Liver (tissue), 9 donors: ENCODE measurements around the gene C3. TPM values are rescaled to one million over a fixed set of nuclear protein-coding genes. Genes with fewer than 3 reads are reported as not detected.
A peak's percentile ranks its signal among the peaks of the same experiment; 100 is the strongest.
"Not testable (repeated sequence)": the region's sequence is repeated elsewhere in the genome, so short reads cannot be mapped to it uniquely, and the experiment has no call there.

Experiments used
- DNase-seq: peaks from one replicate; pipeline ENCODE4 v3.0.0-alpha.2; 2017; ENCODE audit warnings: low spot score
- H3K27ac ChIP-seq, 2 donors: one replicate each; pipeline ENCODE4 v1.7.0; 2013; ENCODE audit warnings: inconsistent platforms in 2 of 2, low read length in 2 of 2, control low read depth in 1 of 2, low read depth in 1 of 2, mild to moderate bottlenecking in 1 of 2
- H3K27me3 ChIP-seq, 4 donors: one replicate each; pipeline versions ENCODE4 v1.6.1 to v1.7.0; 2013; ENCODE audit warnings: low read length in 3 of 4, inconsistent platforms in 1 of 4, mild to moderate bottlenecking in 1 of 4, moderate library complexity in 1 of 4; ENCODE audit not compliant: control insufficient read depth in 4 of 4, insufficient read depth in 4 of 4
- H3K36me3 ChIP-seq, 4 donors: one replicate each; pipeline versions ENCODE4 v1.6.1 to v1.7.0; 2013; ENCODE audit warnings: low read length in 3 of 4, mild to moderate bottlenecking in 3 of 4, low read depth in 1 of 4, moderate library complexity in 1 of 4; ENCODE audit not compliant: control insufficient read depth in 4 of 4, insufficient read depth in 3 of 4
- H3K4me1 ChIP-seq, 4 donors: one replicate each; pipeline versions ENCODE4 v1.6.1 to v1.7.0; 2013; ENCODE audit warnings: low read length in 3 of 4, mild to moderate bottlenecking in 3 of 4, moderate library complexity in 1 of 4; ENCODE audit not compliant: control insufficient read depth in 4 of 4, insufficient read depth in 4 of 4
- H3K4me3 ChIP-seq, 3 donors: one replicate each; pipeline versions ENCODE4 v1.6.1 to v1.7.0; 2013; ENCODE audit warnings: low read length in 3 of 3, control low read depth in 1 of 3, low read depth in 1 of 3, mild to moderate bottlenecking in 1 of 3
- H3K9ac ChIP-seq, 2 donors: one replicate each; pipeline ENCODE4 v1.7.0; 2013; ENCODE audit warnings: low read length in 2 of 2, mild to moderate bottlenecking in 2 of 2, moderate library complexity in 2 of 2, control low read depth in 1 of 2, low read depth in 1 of 2
- H3K9me3 ChIP-seq, 4 donors: one replicate each; pipeline versions ENCODE4 v1.6.1 to v1.7.0; 2013; ENCODE audit warnings: low read length in 3 of 4; ENCODE audit not compliant: control insufficient read depth in 4 of 4
- EGR1 ChIP-seq, 2 donors: IDR thresholded peaks; 2 replicates each; pipeline ENCODE4 v1.6.1; 2016 to 2018; ENCODE audit warnings: antibody characterized with exemption in 2 of 2, low read depth in 2 of 2
- HNF4A ChIP-seq, 2 donors: conservative IDR thresholded peaks; 2 replicates each; pipeline ENCODE4 v1.6.1; 2016; ENCODE audit warnings: antibody characterized with exemption in 2 of 2, mild to moderate bottlenecking in 2 of 2
- MAX ChIP-seq: IDR thresholded peaks from 2 replicates; pipeline ENCODE4 v1.6.1; 2016; ENCODE audit warnings: antibody characterized with exemption
- NR2F2 ChIP-seq: IDR thresholded peaks from 2 replicates; pipeline ENCODE4 v1.6.1; 2016; ENCODE audit warnings: antibody characterized with exemption
- RXRA ChIP-seq, 2 donors: IDR thresholded peaks; 2 replicates each; pipeline ENCODE4 v1.6.1; 2017 to 2018; ENCODE audit warnings: antibody characterized with exemption in 2 of 2, mild to moderate bottlenecking in 1 of 2
- WGBS: extraction: QIAGEN DNeasy Blood & Tissue Kit; methylation state at CpG from one replicate; pipeline ENCODE4 v1.1.7; 2013; 5-methylcytosine and 5-hydroxymethylcytosine counted together
- polyA plus RNA-seq, 2 donors: library from polyadenylated mRNA; stranded (reverse) in 1 of 2; unstranded in 1 of 2; fragments of 200-250 nt in 1 of 2; fragments of >200 nt in 1 of 2; fragmentation: Nextera tagmentation in 1 of 2; extraction: Ambion mirVana in 1 of 2; gene quantifications; one replicate each; pipeline versions ENCODE4 v1.2.1 to v1.2.3, GENCODE V29; 2013 to 2015
- total RNA-seq, 2 donors: library from RNA; depleted of rRNA; stranded (reverse); fragments of >200 nt; gene quantifications; one replicate each; pipeline ENCODE4 v1.2.3, GENCODE V29; 2014
- TF ChIP-seq, protein P1 (sequence below): IDR thresholded peaks from 2 replicates; pipeline ENCODE4 v1.6.1; 2016; ENCODE audit warnings: antibody characterized with exemption, mild to moderate bottlenecking
- TF ChIP-seq, protein P2 (sequence below): IDR thresholded peaks from 2 replicates; pipeline ENCODE4 v1.6.1; 2016; ENCODE audit warnings: antibody characterized with exemption
- donor health status: healthy.
- donor health status: healthy.
- donor health status: healthy.
- donor health status: healthy.
- donor health status: healthy.

Gene C3
- total and polyA plus RNA-seq, 4 donors: 4,543 to 9,349 (median 8,015) TPM

- TF ChIP-seq, protein P1, sequence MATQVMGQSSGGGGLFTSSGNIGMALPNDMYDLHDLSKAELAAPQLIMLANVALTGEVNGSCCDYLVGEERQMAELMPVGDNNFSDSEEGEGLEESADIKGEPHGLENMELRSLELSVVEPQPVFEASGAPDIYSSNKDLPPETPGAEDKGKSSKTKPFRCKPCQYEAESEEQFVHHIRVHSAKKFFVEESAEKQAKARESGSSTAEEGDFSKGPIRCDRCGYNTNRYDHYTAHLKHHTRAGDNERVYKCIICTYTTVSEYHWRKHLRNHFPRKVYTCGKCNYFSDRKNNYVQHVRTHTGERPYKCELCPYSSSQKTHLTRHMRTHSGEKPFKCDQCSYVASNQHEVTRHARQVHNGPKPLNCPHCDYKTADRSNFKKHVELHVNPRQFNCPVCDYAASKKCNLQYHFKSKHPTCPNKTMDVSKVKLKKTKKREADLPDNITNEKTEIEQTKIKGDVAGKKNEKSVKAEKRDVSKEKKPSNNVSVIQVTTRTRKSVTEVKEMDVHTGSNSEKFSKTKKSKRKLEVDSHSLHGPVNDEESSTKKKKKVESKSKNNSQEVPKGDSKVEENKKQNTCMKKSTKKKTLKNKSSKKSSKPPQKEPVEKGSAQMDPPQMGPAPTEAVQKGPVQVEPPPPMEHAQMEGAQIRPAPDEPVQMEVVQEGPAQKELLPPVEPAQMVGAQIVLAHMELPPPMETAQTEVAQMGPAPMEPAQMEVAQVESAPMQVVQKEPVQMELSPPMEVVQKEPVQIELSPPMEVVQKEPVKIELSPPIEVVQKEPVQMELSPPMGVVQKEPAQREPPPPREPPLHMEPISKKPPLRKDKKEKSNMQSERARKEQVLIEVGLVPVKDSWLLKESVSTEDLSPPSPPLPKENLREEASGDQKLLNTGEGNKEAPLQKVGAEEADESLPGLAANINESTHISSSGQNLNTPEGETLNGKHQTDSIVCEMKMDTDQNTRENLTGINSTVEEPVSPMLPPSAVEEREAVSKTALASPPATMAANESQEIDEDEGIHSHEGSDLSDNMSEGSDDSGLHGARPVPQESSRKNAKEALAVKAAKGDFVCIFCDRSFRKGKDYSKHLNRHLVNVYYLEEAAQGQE: no peak
- TF ChIP-seq MAX: no peak
These were observed 47.1 kb upstream of the C3 start, which contains the start of gene SH2D3A (continued) for GRCh38 chr19:6767357-6768235.

- WGBS: 2% methylated on average over 15 of the region's 15 CpGs
- TF ChIP-seq MAX (no peak), HNF4A (conservative IDR thresholded peaks at IDR 0.05) (peak in 1 of 2 donors; percentile 31)
- peak overlapping the region in 2 of 3 donors; percentile 13 to 36 for H3K4me3 ChIP-seq
- H3K4me1 ChIP-seq: peaks cover 12 to 26% (median 19%) of the 10 kb centered on the region in 4 donors
- H3K9ac ChIP-seq: peak overlapping the region in 1 of 2 donors; percentile 25
- H3K27me3 ChIP-seq: no peaks in the 10 kb centered on the region
- H3K9me3 ChIP-seq: no peaks in the 10 kb centered on the region
- DNase-seq: no peak
- no peaks in the 10 kb centered on the region for H3K36me3 ChIP-seq
- no peak overlapping the region for H3K27ac ChIP-seq
These were observed 46.6 kb upstream of the C3 start for GRCh38 chr19:6767081-6767356.

DNA sequence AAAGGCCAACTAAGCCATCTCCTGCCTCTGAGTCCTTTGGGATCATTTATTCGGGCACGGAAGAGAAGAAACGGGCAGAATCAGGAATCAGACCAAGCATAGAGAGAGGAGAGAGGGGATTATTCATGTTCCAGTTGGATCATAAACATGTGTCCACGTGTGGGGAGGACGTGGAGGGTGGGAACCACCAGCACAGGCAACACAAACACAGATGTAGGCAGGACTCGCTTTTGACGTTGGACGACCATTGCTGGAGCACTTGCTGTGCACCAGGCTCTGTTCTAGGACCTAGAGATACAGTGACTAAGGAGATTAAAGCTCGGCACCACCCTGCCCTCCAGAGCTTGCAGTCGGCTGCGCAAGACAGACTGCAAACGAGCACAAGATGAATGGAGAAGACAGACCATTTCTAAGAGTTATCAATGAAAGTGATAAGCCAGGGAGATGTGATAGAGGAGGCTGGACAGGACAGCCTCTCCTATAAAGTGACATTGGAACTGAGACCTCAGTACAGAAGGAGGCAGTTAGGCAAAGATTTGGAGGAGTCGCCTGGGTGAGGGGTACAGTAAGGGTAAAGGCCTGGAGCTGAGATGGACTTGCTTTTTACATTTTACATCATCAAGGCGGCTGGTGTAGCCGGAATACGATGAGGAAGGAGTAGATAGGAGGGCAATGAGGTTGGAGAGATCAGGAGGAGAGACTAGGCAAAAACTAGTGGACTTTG is 46.1 kb upstream of the C3 start:
- Histone ChIP-seq H3K4me3 (peak overlapping the region in 2 of 3 donors; percentile 13 to 36), H3K36me3 (no peaks in the 10 kb centered on the region), H3K9me3 (no peaks in the 10 kb centered on the region), H3K9ac (peak overlapping the region in 1 of 2 donors; percentile 25), H3K4me1 (peaks cover 12 to 26% (median 19%) of the 10 kb centered on the region in 4 donors), H3K27ac (peak overlapping the region; percentile 8 to 25), H3K27me3 (no peaks in the 10 kb centered on the region)
- 26% methylated on average over 16 of the region's 16 CpGs for WGBS
- no peak for DNase-seq
- TF ChIP-seq HNF4A (conservative IDR thresholded peaks at IDR 0.05): peak in 1 of 2 donors; percentile 9
- no peak for TF ChIP-seq NR2F2

- no peak overlapping the region for H3K9ac ChIP-seq
- 24% methylated on average over 8 of the region's 8 CpGs for WGBS
- no peaks in the 10 kb centered on the region for H3K9me3 ChIP-seq
- peak overlapping the region; percentile 8 to 25 for H3K27ac ChIP-seq
- peak in 1 of 2 donors; percentile 4 for TF ChIP-seq RXRA (IDR thresholded peaks at IDR 0.05)
- no peak for TF ChIP-seq MAX
- no peak for TF ChIP-seq EGR1 (IDR thresholded peaks at IDR 0.05; ENCODE audit: low read depth in 2 of 2)
- TF ChIP-seq, protein P2, sequence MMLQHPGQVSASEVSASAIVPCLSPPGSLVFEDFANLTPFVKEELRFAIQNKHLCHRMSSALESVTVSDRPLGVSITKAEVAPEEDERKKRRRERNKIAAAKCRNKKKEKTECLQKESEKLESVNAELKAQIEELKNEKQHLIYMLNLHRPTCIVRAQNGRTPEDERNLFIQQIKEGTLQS: no peak
- H3K4me3 ChIP-seq: no peak overlapping the region
- DNase-seq: no peak
- H3K4me1 ChIP-seq: peaks cover 12 to 26% (median 19%) of the 10 kb centered on the region in 4 donors
- H3K27me3 ChIP-seq: no peaks in the 10 kb centered on the region
- no peaks in the 10 kb centered on the region for H3K36me3 ChIP-seq
These were observed 45.4 kb upstream of the C3 start for GRCh38 chr19:6765738-6766356.

- 82% methylated on average over 8 of the region's 8 CpGs for WGBS
- not testable (repeated sequence) for H3K9ac ChIP-seq, H3K9me3 ChIP-seq, H3K36me3 ChIP-seq, H3K27me3 ChIP-seq, H3K4me3 ChIP-seq, DNase-seq, H3K27ac ChIP-seq
- H3K4me1 ChIP-seq: peaks cover 11 to 20% (median 15%) of the 10 kb centered on the region in 4 donors
These were observed 41.9 kb upstream of the C3 start for GRCh38 chr19:6762253-6762797.
